Measurements from ENCODE around the gene FLYWCH1. TPM values are rescaled to one million over a fixed set of nuclear protein-coding genes. Genes with fewer than 3 reads are reported as not detected.

FLYWCH1 gene
- total and polyA plus RNA-seq, 9 of the 15 experiments (the other 6 are each of a cell fraction or from before 2014, with no cell fraction given), result 0.18 to 33.6 (median 11.3) TPM

- TF ChIP-seq MXD1 (CRISPR knock-in tag; IDR thresholded peaks at IDR 0.05; ENCODE audit: borderline replicate concordance, poor library complexity, severe bottlenecking) (no peak), HIVEP1 (CRISPR knock-in tag; IDR thresholded peaks at IDR 0.05) (no peak), CCNT2 (IDR thresholded peaks at IDR 0.05; ENCODE audit: borderline replicate concordance, extremely low read depth, insufficient read length, low read depth, low read length) (no peak), FOXJ2 (tag; IDR thresholded peaks at IDR 0.05) (0 out of 2 replicates have a peak, but pooled peaks have one; percentile 18), LARP7 (IDR thresholded peaks at IDR 0.05) (no peak), CREBBP (IDR thresholded peaks at IDR 0.05; ENCODE audit: low read depth, low read length) (no peak), MAX (CRISPR knock-in tag; IDR thresholded peaks at IDR 0.05) (no peak), RNF219 (CRISPR knock-in tag; IDR thresholded peaks at IDR 0.05) (no peak), FUS (optimal IDR thresholded peaks at IDR 0.05; ENCODE audit: low read depth, low read length) (no peak), JUND (IDR thresholded peaks at IDR 0.05; ENCODE audit: borderline replicate concordance, low read depth, low read length) (no peak), JUND (tag; IDR thresholded peaks at IDR 0.05; ENCODE audit: borderline replicate concordance, low read depth, low read length) (no peak), DEAF1 (CRISPR knock-in tag; IDR thresholded peaks at IDR 0.05) (peak; percentile 67), KLF1 (tag; IDR thresholded peaks at IDR 0.05) (no peak), JUNB (CRISPR knock-in tag; conservative IDR thresholded peaks at IDR 0.05) (no peak), ZNF785 (CRISPR knock-in tag; IDR thresholded peaks at IDR 0.05) (no peak), DDX20 (tag; IDR thresholded peaks at IDR 0.05; ENCODE audit: low read depth) (no peak), RBM25 (IDR thresholded peaks at IDR 0.05; ENCODE audit: low read depth, low read length, severe bottlenecking) (no peak), ZNF551 (CRISPR knock-in tag; IDR thresholded peaks at IDR 0.05) (no peak), BRD9 (IDR thresholded peaks at IDR 0.05; ENCODE audit: low read depth, partially characterized antibody) (peak; percentile 37), ZNF79 (CRISPR knock-in tag; IDR thresholded peaks at IDR 0.05; ENCODE audit: low read depth) (no peak), RAD21 (CRISPR knock-in tag; conservative IDR thresholded peaks at IDR 0.05 in 1 of 2, IDR thresholded peaks at IDR 0.05 in 1 of 2) (peak; percentile 76 to 79), TFAM (CRISPR knock-in tag; conservative IDR thresholded peaks at IDR 0.05) (no peak)
Observed at GRCh38 chr16:2919511-2920255, 8.0 kb downstream of the FLYWCH1 start (continued).

Measured in K562 (cell line).